Thoracic aorta (tissue), 2 donors: Measurements from ENCODE around the gene CDK10. TPM values are rescaled to one million over a fixed set of nuclear protein-coding genes. Genes with fewer than 3 reads are reported as not detected.

Experiments
- ATAC-seq: fragments of 150-250 bp; one replicate; pipeline ENCODE4 v1.8.0; 2017; ENCODE audit warnings: low read depth; ENCODE audit not compliant: insufficient number of reproducible peaks, low FRiP score
- DNase-seq: peaks from one replicate; pipeline ENCODE4 v3.0.0-alpha.2; 2020; ENCODE audit warnings: low spot score
- H3K27ac ChIP-seq, 2 donors: fragments of 200-600 bp; sonication (generic); 1 replicate in 1 of 2; 2 replicates in 1 of 2; pipeline ENCODE4 v1.5.1; 2016; ENCODE audit warnings: mild to moderate bottlenecking in 2 of 2, moderate library complexity in 2 of 2
- H3K27me3 ChIP-seq: fragments of 200-600 bp; sonication (generic); replicated peaks from 2 replicates; pipeline ENCODE4 v1.6.0; 2016; ENCODE audit warnings: mild to moderate bottlenecking; ENCODE audit not compliant: insufficient read depth
- H3K36me3 ChIP-seq: fragments of 200-600 bp; sonication (generic); one replicate; pipeline ENCODE4 v1.5.1; 2016
- H3K4me1 ChIP-seq, 2 donors: fragments of 200-600 bp; sonication (generic); 1 replicate in 1 of 2; 2 replicates in 1 of 2; pipeline versions ENCODE4 v1.5.1 to v1.6.0; 2016; ENCODE audit warnings: low read depth in 2 of 2, mild to moderate bottlenecking in 1 of 2; ENCODE audit not compliant: control insufficient read depth in 1 of 2
- H3K4me3 ChIP-seq: fragments of 200-600 bp; sonication (generic); 2 replicates; pipeline ENCODE4 v1.5.1; 2016; ENCODE audit warnings: mild to moderate bottlenecking
- H3K9me3 ChIP-seq: fragments of 200-600 bp; sonication (generic); 2 replicates; pipeline ENCODE4 v1.5.1; 2016
- total RNA-seq, 2 donors: library from RNA; depleted of rRNA; stranded (reverse); fragments of >200 nt; gene quantifications; one replicate each; pipeline versions ENCODE4 v1.1.0 to v1.2.3, GENCODE V29; 2016
- TF ChIP-seq, protein P1 (sequence below): fragments of 200-600 bp; sonication (generic); IDR thresholded peaks from one replicate; pipeline ENCODE4 v1.5.1; 2019; ENCODE audit warnings: antibody characterized with exemption

The CDK10 gene
- total RNA-seq, 2 donors from 2014 or later: 20.3 to 35.2 TPM

DNA sequence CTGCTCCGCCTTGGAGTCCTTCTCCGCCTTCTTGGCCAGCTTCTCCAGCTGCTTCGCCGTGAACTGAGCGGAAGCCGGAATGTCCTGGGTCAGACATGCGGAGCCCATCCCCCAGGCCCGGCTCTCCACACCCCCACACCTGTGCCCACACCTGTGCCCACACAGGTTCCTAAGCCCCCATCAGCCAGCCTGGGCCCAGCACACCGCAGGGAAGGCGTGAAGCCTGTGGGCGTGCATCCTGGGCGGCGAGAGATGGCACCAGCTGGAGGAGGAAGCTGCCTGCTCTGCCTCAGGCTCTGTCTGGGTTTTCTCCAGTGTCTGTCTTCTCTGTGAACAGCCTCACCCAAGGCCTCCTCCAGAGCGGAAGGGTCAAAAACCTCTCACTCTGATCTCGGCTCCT, 34.9 kb upstream of the CDK10 start:
- ATAC-seq (no peak), DNase-seq (no peak)
- TF ChIP-seq, protein P1, sequence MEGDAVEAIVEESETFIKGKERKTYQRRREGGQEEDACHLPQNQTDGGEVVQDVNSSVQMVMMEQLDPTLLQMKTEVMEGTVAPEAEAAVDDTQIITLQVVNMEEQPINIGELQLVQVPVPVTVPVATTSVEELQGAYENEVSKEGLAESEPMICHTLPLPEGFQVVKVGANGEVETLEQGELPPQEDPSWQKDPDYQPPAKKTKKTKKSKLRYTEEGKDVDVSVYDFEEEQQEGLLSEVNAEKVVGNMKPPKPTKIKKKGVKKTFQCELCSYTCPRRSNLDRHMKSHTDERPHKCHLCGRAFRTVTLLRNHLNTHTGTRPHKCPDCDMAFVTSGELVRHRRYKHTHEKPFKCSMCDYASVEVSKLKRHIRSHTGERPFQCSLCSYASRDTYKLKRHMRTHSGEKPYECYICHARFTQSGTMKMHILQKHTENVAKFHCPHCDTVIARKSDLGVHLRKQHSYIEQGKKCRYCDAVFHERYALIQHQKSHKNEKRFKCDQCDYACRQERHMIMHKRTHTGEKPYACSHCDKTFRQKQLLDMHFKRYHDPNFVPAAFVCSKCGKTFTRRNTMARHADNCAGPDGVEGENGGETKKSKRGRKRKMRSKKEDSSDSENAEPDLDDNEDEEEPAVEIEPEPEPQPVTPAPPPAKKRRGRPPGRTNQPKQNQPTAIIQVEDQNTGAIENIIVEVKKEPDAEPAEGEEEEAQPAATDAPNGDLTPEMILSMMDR: no peak
- Histone ChIP-seq H3K27me3 (no peaks in the 10 kb centered on the region), H3K4me3 (no peak overlapping the region), H3K9me3 (no peaks in the 10 kb centered on the region), H3K4me1 (peaks cover 4 to 6% of the 10 kb centered on the region in 2 donors), H3K27ac (no peak overlapping the region), H3K36me3 (peaks cover 34% of the 10 kb centered on the region)

DNA sequence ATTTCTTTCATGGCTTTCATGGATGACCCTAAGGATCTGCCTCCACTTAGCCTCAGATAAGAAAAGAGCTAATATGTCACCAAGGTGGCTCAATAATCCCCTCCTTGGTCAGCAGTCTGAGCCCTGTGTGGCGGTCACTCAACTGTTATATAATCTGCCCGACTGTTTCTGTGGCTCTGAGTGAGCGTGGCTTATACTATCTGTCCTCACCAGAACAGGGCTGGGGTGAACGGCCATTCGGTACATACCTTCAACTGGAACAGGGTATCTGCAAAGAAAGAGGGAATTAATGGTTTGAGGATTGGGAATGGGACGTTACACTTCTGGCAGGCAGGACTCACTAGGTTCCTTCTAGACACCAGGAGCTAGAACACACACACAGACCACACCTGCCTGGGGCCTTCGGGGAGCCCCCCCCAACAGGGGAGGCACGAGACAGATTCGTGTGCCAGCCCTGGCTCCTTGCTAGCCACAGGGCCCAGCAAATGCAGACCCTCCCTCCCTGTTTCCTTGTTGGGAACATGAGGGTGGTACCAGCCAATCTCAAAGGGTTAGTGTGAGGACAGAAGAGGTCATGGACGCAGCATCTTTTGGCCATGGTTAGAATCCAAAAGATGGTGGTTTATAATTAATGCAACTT, 32.7 kb upstream of the CDK10 start:
- no peak for DNase-seq
- TF ChIP-seq, protein P1: no peak

DNA sequence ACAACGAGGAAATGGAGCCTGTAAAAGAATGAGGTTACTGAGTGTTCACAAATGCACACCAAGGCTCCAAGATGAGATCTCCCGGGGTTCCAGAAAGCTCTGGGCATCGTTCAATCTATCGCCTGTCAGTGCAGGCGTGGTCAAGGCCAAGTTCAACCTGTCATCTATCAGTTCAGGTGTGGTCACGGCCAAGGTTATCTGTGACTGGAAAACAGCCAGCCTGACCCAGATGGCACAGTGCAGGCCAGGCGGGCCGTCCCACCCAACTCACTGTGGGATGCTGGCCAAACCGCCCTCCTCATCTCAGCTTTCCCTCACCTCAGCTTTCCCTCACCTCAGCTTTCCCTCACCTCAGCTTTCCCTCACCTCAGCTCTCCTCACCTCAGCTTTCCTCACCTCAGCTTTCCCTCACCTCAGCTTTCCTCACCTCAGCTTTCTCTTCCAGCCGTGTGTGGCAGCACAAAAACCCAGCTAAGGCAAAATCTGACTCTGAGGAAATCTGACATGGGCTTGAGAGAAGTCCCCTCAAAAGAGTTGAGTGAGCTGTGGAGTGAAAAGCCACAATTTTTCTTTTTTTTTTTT, 31.3 kb upstream of the CDK10 start:
- H3K4me3 ChIP-seq: no peak overlapping the region
- H3K27me3 ChIP-seq: no peaks in the 10 kb centered on the region
- no peak overlapping the region for H3K27ac ChIP-seq
- H3K4me1 ChIP-seq: peaks cover 15 to 24% of the 10 kb centered on the region in 2 donors
- no peak for DNase-seq
- H3K9me3 ChIP-seq: no peaks in the 10 kb centered on the region
- ATAC-seq: no peak
- peaks cover 18% of the 10 kb centered on the region for H3K36me3 ChIP-seq
- TF ChIP-seq, protein P1: no peak

More for the DNA sequence above, 32.7 kb upstream of the CDK10 start:
- Histone ChIP-seq H3K36me3 (peaks cover 22% of the 10 kb centered on the region), H3K4me3 (no peak overlapping the region), H3K4me1 (peaks cover 12 to 18% of the 10 kb centered on the region in 2 donors), H3K9me3 (no peaks in the 10 kb centered on the region), H3K27me3 (no peaks in the 10 kb centered on the region), H3K27ac (no peak overlapping the region)
- ATAC-seq: no peak

DNA sequence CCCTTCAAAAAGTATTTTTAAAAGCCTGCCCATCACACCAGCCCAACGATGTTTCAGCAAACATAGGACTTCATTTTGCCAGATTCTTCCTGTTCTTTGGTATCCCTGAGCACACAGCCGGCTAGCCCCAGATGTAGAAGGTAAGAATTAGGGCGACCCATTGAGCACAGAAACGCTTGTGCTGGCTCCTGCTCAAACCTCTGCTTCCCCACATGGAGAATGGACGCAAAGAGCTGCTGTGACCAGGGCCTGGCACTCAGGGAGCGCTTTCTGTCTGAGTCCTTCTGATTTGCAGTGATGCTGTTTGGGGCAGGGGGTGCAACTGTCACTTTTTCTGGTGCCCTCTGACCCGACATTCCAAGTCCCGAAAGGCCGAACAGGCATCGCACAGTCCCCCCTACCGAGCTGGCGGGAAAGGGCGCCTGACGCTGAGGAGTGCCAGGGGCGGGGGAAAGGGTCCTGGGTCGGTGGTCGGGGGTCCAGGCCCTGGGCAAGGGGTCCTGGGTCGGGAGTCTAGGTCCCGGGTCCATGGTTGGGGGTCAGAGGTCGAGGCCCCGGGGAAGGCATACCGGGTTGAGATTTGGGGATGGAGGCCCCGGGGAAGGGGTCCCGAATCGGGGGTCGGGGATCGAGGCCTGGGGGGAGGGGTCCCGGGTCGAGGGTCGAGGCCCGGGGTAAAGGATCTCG, 29.9 kb upstream of the CDK10 start:
- peak overlapping the region; percentile 100 for H3K4me3 ChIP-seq
- DNase-seq (no peak), ATAC-seq (no peak)
- TF ChIP-seq, protein P1: no peak
- no peaks in the 10 kb centered on the region for H3K27me3 ChIP-seq
- H3K4me1 ChIP-seq: peaks cover 15 to 24% of the 10 kb centered on the region in 2 donors
- peaks cover 7% of the 10 kb centered on the region for H3K36me3 ChIP-seq
- no peaks in the 10 kb centered on the region for H3K9me3 ChIP-seq
- peak overlapping the region; percentile 66 to 75 for H3K27ac ChIP-seq
